ENCODE results near the gene EMC10.

The EMC10 gene

GRCh38 chr19:50475736-50476223 lies 527 bp upstream of the EMC10 start:
- H3K27me3 ChIP-seq (ENCODE audit: insufficient read depth, poor library complexity, severe bottlenecking), result no peaks in the 10 kb centered on the region

GRCh38 chr19:50476907-50477238 lies 566 bp downstream of the EMC10 start:
- H3K4me3 ChIP-seq (replicated peaks; ENCODE audit: insufficient read depth, low read length), result peak overlapping the region; percentile 75
- peak overlapping the region; percentile 67 for H3K27ac ChIP-seq (replicated peaks)
- H3K27me3 ChIP-seq (ENCODE audit: insufficient read depth, poor library complexity, severe bottlenecking), result no peaks in the 10 kb centered on the region
- no peak for TF ChIP-seq POLR2AphosphoS5 (IDR thresholded peaks at IDR 0.05; ENCODE audit: low read depth)
- TF ChIP-seq SPI1 (IDR thresholded peaks at IDR 0.05; ENCODE audit: borderline replicate concordance, low read depth), result no peak
- TF ChIP-seq GABPA (IDR thresholded peaks at IDR 0.05; ENCODE audit: low read depth), result no peak
- TF ChIP-seq REST (IDR thresholded peaks at IDR 0.05; ENCODE audit: insufficient replicate concordance, low read depth), result no peak
- no peak for TF ChIP-seq CTCF (IDR thresholded peaks at IDR 0.05; ENCODE audit: insufficient read depth, low read length)
- no peak for DNase-seq (ENCODE audit: low read depth in 1 of 2, low spot score in 1 of 2)

More at GRCh38 chr19:50475736-50476223, 527 bp upstream of the EMC10 start:
- DNase-seq (ENCODE audit: low read depth in 1 of 2, low spot score in 1 of 2), result no peak
- TF ChIP-seq SPI1 (IDR thresholded peaks at IDR 0.05; ENCODE audit: borderline replicate concordance, low read depth) (no peak), GABPA (IDR thresholded peaks at IDR 0.05; ENCODE audit: low read depth) (no peak), CTCF (IDR thresholded peaks at IDR 0.05; ENCODE audit: insufficient read depth, low read length) (no peak), POLR2AphosphoS5 (IDR thresholded peaks at IDR 0.05; ENCODE audit: low read depth) (no peak), REST (IDR thresholded peaks at IDR 0.05; ENCODE audit: insufficient replicate concordance, low read depth) (no peak)
- no peak overlapping the region; the same call in 1 of the 2 replicates for H3K4me3 ChIP-seq (replicated peaks; ENCODE audit: insufficient read depth, low read length)
- no peak overlapping the region for H3K27ac ChIP-seq (replicated peaks)

- H3K27ac ChIP-seq (replicated peaks), result no peak overlapping the region
- DNase-seq (ENCODE audit: low read depth in 1 of 2, low spot score in 1 of 2), result no peak
- H3K27me3 ChIP-seq (ENCODE audit: insufficient read depth, poor library complexity, severe bottlenecking), result no peaks in the 10 kb centered on the region
- TF ChIP-seq SPI1 (IDR thresholded peaks at IDR 0.05; ENCODE audit: borderline replicate concordance, low read depth), result no peak
- no peak for TF ChIP-seq GABPA (IDR thresholded peaks at IDR 0.05; ENCODE audit: low read depth)
- no peak for TF ChIP-seq POLR2AphosphoS5 (IDR thresholded peaks at IDR 0.05; ENCODE audit: low read depth)
- H3K4me3 ChIP-seq (replicated peaks; ENCODE audit: insufficient read depth, low read length), result no peak overlapping the region
Observed at GRCh38 chr19:50477751-50478515, 1.6 kb downstream of the EMC10 start.

- H3K27ac ChIP-seq (replicated peaks), result no peak overlapping the region
- no peak for DNase-seq (ENCODE audit: low read depth in 1 of 2, low spot score in 1 of 2)
- peak; percentile 10 for TF ChIP-seq CTCF (IDR thresholded peaks at IDR 0.05; ENCODE audit: insufficient read depth, low read length)
- TF ChIP-seq SPI1 (IDR thresholded peaks at IDR 0.05; ENCODE audit: borderline replicate concordance, low read depth), result no peak
- TF ChIP-seq POLR2AphosphoS5 (IDR thresholded peaks at IDR 0.05; ENCODE audit: low read depth), result no peak
- TF ChIP-seq REST (IDR thresholded peaks at IDR 0.05; ENCODE audit: insufficient replicate concordance, low read depth), result no peak
Observed at GRCh38 chr19:50478901-50479715, 2.8 kb downstream of the EMC10 start.

More at GRCh38 chr19:50478901-50479715, 2.8 kb downstream of the EMC10 start:
- Histone ChIP-seq H3K4me3 (replicated peaks; ENCODE audit: insufficient read depth, low read length) (no peak overlapping the region), H3K27me3 (ENCODE audit: insufficient read depth, poor library complexity, severe bottlenecking) (no peaks in the 10 kb centered on the region)

Measured in HL-60 (cell line).